Stimulated activated CD8-positive, alpha-beta memory T cell treated with anti-CD3 and anti-CD28 coated beads, Interleukin-12 subunit alpha, Interleukin-12 subunit beta, amount 100 ng/mL, for 24 hours (primary cell): Measurements from ENCODE around the gene REX1BD.

ENCODE experiments used
- DNase-seq: peaks from one replicate; pipeline ENCODE4 v3.0.0-alpha.2; 2020; ENCODE audit errors: extremely low read depth

The REX1BD gene

DNA sequence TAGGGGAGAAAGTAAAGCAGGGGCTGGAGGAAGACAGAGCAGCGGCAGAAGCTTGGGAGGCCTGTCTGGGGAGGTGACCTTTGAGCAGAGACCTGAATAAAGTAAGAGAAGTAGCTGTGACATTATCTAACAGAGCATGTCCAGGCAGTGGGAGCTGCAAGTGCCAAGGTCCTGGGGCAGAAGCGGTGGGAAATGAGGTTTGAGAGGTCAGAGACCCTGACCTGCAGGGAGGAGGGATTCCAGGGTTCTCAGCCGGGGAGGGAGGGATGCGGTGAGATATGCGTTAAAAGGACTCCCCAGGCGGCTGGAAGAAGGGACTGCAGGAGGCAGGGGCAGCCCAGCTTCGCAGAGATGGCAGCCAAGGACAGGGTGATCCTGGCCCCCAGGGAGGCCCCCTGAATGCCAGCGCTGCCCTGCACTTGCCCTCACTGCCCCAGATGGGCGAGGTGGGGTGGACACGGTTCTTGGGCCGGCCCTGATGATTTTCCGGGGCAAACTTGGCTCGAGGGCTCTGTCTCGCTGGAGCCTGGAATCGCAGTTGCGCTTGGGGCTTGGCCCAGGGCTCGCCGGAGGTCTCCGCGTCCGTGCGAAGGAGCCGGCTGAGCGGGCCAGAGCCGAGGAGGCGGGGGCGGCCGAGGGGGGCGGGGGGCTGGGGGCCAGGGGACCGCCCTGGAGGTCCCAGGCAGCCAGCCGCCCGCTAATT is 14.8 kb downstream of the REX1BD start:
- DNase-seq, result no peak

DNA sequence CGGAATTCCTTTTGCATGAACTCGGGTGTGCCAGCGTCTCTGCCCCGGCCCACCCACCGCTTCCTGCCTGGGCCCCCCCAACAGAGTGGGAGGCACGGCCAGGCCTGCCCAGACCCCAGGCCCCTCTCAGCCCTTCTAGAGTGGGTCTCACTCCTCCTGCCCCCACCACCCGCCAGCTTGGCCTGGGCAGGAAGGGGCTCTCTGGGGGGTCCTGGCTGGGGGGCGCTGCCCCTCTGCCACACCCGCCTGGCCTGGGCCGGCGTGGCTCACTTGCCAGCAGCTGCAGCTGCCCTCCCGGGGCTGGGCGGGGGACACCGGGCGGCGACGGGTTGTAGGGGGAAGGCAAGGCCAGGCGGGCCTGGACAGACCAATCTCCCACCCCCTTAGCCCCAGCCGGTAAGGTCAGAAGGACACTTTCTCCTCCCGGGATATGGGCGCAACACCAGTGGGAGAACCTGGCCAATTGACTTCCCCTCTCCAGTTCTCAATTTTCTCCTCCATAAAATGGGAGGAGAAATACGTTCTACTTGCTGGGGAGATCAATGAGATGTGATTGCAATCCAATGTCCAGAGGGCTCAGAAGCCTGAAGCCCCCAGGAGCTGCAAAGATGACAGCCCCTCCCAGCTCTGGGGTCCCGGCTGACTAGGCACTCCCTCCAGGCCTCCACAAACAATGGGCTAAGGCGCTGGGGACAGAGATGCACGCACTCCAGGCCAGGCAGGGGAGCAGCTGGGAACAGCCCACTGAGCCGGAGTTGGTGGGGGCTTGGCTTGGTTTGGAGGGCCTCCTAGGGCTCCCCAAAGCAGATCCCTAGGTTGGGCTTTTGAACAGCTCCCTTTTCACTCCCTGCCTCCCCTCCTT is 15.6 kb downstream of the REX1BD start:
- no peak for DNase-seq

DNA sequence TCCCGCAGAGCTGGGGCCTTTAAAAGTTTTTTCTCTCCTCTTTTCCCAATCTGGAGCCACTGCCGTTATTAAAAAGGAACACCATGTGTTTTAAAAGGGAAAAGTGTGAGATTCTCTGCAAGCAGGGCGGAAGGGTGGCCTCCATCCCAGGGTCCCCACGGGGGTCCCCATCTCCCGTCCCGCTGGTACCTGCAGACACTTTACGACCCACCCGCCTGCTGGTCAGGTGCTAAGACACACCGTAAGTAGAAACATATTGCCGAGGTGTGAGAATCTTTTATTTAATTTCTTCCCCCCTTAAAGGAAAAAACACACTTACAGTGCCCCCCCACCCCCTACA is 16.2 kb downstream of the REX1BD start:
- DNase-seq, result no peak

DNA sequence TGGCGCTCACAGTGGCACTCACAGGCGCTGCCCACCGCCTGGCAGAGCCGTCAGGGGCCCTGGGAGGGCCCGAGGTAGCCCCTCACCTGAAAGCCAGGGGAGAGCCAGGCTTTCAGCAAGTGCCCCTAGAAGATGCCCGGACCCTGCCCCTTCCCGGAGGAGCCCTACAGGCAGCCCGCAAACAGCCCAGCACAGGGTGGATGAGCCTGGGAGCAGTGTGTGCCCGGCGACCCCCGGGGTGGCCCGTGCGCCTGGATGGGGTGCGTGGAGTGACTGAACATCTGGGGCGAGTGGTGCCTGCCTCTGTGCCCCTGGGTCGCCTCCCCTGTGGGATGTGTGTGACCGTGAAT is 16.6 kb downstream of the REX1BD start:
- DNase-seq, result no peak

GRCh38 chr19:18605546-18606280 is 17.1 kb downstream of the REX1BD start:
- no peak for DNase-seq

DNA sequence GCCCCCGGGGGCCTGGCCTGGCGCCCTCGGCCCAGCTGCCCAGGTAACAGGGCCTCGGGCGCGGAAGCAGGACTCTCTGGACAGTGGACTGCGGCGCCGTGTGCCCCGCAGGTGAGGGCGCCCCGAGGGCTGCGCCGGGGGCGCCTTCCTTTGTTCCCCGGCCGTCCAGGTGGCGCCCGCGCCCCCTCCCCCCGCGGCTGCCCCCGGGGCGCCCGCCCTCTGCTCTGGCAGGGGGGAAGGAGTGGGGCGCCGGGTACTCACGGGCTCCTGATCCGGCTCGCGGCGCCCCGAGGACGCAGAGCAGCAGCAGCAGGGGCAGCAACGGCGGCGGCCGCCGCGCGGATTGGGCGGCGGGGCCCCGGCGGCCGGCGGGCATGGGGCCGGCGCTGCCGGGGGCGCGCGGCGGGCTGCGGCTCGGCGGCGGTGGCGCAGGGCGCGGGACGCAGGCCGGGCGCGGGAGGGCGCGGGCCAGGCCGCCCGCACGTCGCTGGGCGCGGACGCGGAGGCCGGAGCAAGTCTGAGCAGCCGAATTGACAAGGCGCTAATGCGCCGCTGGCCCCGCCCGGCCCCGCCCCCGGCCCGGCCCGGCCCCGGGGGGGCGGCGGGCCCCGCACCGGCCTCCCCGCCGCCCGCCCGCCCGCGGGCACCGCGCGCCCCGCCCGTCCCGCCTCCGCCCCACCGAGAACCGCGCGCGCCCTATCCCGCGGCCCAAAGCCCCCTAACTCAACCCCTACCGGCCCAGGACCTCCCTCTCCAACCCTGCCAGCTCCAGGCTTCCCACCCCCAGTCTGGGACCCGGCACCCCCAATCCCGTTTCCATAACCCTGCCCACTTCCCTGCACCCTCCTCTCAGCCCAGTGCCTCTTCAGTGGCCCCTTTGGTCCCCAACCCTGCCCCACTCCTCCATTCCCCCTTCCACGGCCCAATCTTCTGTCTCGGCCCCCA is 18.0 kb downstream of the REX1BD start, which contains the start of gene CRLF1:
TSS of gene CRLF1 (minus strand) at position 519 of the 945 bp plus-strand sequence. CDS start at position 376, 143 bp downstream.
- DNase-seq, result no peak

DNA sequence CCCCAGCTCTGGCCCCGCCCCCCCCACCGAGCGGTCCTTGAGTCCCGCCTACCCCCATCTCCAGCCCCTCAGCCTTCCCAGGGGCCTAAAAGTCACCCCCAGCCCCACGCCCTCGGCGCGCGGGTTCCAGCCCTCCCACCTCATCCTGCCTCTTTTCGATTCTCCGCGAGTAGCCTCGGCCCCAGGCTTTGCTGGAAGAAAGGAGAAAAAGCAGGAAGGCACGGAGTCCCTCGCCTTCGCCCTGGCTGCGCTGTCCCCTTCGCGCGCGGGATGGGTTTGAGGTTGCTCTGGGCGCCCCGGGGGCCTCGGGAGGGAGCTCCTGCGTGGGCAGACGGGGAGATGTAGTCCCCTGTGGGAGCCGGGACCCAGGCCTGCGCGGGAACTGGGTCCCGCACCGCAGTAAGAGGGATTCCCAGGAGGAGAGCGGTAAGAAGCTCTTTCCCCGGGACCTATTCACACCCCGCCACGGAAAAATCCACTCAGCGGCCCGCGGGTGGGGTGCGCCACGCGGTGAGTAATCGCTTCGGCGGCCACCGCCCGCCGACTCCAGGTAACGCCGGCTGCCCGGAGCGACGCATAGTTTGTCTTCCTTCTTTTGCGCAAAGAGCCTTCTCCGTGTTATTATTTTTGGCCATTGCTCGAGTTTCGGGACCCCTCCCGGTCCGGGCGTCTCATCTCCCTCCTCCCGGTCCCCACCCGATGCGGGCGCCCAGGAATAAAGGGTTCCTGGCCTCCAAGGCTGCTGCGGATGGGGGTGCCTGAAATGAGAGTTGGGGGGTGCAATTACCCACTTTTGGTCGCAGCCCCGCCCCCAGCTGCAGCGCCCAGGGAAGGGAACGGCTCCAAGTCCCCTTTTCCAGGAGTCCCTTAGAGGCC is 18.9 kb downstream of the REX1BD start:
- no peak for DNase-seq

DNA sequence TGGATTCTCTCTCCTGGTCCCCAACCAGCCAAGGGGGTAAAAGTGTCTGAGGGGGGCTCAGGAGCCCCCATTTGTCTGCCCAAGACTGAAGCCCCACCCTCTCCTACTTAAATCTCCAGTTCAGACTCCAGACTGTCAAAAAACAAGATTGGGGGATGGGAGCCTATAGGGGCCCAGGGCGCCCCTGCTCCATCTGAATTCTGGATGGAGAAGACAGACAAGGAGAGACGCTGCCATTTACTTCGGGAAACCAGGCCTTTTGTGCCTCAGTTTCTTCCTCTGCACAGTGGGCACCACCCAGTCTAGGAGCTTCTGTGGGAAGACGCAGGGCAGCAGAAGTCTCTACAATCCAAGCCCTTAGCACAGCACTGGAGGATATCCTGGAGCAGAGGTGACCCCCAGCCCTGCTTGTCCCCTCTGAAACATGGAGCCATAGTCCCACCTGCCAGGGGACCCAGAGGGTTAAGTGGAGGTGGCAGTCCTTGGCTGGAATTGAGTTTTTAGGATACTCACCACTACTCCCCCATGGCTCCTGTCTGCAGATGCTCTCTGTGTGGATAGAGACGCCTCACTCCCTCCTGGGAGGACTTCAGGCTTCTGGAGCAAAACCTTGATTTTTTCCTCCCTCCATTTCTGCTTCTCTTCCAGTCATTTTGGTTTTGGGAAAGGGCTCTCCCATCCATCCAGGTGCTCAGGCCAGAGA is 19.7 kb downstream of the REX1BD start:
- DNase-seq, result no peak

DNA sequence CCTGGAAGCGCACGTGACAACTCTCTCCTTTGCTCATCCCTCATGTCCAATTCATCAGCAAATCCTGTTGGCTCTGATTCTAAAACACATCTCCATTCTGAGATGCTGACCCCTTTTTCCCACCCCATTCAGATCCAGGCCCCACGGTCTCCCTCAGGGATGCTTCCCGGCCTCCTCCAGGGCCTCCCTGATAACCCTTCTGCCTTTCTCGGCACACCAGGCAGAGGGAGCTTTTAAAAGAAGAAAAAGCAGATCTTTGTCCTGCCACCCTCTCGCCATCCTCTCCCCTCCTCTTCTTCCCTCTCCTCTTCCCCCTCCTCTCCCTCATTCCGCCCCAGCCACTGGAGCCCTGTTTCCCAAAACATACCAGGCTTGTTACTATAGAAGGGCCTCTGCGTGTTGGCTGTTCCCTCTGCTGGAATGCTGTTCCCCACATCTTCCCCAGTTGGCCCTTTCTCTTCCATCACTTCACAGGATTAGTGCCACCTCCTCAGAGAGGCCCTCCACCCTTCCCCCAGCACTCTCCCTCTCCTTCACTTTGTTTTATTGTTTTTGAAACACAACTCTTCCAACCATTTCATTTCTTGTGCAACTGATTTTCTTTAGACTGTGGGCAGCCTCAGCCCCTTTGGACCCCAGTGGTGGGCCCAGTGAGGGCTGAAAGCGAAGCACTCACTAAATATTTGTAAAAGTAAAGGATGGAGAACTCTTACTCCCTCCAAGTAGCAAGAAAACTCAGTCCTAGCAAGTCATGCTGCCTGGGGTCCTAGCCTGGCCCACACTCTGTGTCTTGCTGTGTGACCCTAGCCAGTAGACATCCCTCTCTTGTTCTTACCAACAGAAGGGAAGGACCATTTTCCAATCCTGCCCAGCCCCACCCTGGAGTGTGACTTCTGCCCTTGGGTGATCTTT is 20.5 kb downstream of the REX1BD start:
- DNase-seq, result no peak

GRCh38 chr19:18609717-18610051 is 21.1 kb downstream of the REX1BD start:
- DNase-seq, result no peak

- no peak for DNase-seq
Observed at GRCh38 chr19:18610245-18610555, 21.6 kb downstream of the REX1BD start.

DNA sequence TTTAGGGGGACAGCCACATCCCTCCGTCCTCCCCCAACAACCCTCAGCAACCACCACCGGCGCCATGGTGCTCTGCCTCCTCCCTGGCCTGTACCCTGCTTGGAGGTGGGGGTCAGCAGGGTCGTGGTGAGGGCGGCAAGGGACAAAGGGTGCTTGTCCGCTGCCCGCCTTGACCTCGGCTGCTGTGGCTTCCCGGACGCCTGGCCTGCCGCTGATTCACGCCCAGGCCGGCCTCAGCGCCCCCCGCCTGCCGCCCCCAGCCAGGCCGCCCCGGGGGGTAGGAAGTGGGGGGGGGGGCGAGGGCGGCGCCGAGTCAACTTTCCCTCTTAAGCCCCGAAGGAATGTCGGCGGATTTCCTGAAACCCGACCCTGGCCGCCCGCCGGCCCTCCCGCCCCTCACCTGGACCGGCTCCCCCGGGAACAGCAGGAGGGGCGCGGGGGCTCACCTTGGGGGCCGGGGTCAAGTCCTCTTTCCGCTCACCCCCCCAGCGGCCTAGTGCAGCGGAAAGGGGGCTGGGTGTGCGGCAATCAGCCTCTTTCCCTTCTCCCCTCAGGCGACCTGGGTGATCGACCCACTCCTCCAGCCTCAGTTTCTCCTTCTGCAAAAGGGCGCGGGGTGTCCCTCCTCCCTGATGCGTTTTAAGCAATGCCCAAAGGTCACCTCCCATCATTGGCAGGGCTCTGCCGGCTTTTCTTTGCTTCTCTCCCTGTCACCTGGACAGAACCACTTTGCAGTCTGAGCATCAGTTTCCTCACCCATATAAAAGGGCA is 22.1 kb downstream of the REX1BD start:
- no peak for DNase-seq

DNA sequence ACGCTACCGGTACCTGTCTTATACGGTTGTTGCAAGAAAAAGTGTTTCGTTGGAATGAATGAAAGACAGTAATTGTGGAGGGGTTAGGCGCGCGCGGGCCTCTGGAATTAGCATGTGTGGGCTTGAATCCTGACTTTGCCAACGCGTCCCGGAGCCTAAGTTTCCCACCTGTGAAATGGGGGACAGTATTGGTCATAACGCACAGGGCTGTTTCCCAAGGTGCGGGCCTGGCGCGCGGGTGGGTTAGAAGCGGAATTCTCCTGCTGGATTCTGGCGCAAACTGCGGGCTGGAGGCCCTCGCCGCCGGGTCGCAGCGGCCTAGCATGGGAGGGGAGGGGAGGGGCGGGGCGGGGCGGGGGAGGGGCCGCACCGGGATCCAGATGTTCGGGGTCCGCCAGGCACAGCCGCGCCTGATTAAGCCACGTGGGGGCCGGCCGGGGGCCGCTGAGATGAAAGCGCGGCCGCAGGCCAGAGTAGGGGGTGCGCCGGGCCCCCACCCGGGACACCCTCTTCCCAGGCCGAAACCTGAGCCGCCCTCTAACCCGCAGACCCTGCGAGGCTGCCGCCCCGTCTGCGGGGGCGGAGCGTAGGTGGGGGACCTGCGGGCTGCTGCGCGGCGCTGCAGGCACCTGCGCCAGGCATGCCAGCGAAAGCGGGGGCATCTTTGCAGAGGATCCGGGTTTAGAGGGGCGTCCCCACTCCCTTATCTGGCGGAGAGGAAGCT is 22.9 kb downstream of the REX1BD start:
- no peak for DNase-seq

GRCh38 chr19:18612051-18612771 is 23.6 kb downstream of the REX1BD start:
- no peak for DNase-seq

DNA sequence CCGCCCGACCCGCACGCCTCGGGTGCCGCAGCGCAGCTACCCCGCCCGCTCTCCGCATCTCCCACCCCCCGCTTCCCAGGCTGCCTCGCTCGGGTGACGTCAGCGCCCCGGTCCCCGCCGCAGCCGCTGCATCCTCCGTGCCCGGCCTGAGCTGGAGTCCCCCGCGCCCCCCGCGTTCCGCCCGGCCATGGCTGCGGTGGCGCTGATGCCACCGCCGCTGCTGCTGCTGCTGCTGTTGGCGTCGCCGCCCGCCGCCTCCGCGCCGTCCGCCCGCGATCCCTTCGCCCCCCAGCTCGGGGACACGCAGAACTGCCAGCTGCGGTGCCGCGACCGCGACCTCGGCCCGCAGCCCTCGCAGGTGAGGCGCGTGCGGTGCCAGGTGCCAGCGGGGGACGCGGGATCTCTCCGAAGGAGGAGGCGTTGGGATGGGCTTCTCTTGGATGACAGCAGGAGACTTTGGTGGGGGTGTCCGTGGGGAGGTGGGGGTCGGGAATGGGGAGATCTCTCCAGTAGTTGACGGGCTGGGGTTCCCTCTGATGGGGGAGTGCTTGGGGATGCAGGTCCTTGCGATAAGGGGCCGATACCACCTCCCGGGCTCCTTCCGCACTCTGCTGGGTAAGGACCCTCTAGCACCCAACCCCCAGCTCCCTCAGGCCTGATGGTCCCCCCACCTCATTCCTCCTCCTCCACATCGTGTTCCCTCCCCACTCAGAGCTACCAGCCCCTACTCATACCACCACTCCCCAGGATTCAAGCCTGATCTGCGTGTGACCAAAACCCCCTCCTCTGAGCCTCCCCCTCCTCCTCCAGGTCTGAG is 24.4 kb downstream of the REX1BD start, which contains the start of gene TMEM59L:
TSS of gene TMEM59L (plus strand) at position 99 of the 817 bp plus-strand sequence. CDS start at position 188, 89 bp downstream.
- DNase-seq, result no peak
